Measurements from ENCODE around the gene PIGT.

The PIGT gene

GRCh38 chr20:45368221-45368980 lies 47.5 kb upstream of the PIGT start:
- Histone ChIP-seq H3K4me1 (ENCODE audit: control insufficient read depth, insufficient read depth, low read length) (no peaks in the 10 kb centered on the region; the same call in 1 of the 2 replicates), H3K27ac (ENCODE audit: extremely low read depth, low read depth, low read length) (no peak overlapping the region), H3K4me3 (ENCODE audit: low read depth, low read length) (no peak overlapping the region), H3K36me3 (ENCODE audit: control insufficient read depth in 2 of 2, insufficient read depth in 1 of 2, low read length in 2 of 2) (peaks cover 0 to 40% of the 10 kb centered on the region in 2 experiments; a peak in 1 of 3 replicates), H3K9me3 (ENCODE audit: control insufficient read depth, insufficient read depth, low read depth, low read length) (no peaks in the 10 kb centered on the region)
- POLR2A ChIA-PET: interaction anchor here (0.7 to 1.2 kb wide), 2 partner anchors 47 to 61 kb away, joined by 3 read pairs; no protein-coding TSS in a partner anchor
- no peak for TF ChIP-seq GLI2 (tag by site-specific recombination; IDR thresholded peaks at IDR 0.05; ENCODE audit: borderline replicate concordance, low read depth)
- TF ChIP-seq ZIC2 (tag by site-specific recombination; IDR thresholded peaks at IDR 0.05): no peak
- TF ChIP-seq TCF7L2 (IDR thresholded peaks at IDR 0.05; ENCODE audit: borderline replicate concordance, low read depth, low read length): no peak
- TF ChIP-seq ZBTB6 (tag by site-specific recombination; IDR thresholded peaks at IDR 0.05): no peak
- no peak for TF ChIP-seq ZBTB48 (tag by site-specific recombination; IDR thresholded peaks at IDR 0.05)
- TF ChIP-seq ZXDB (tag by site-specific recombination; IDR thresholded peaks at IDR 0.05): no peak
- no peak for TF ChIP-seq ZNF777 (tag by site-specific recombination; IDR thresholded peaks at IDR 0.05; ENCODE audit: borderline replicate concordance)
- TF ChIP-seq ZNF138 (tag by site-specific recombination; IDR thresholded peaks at IDR 0.05; ENCODE audit: borderline replicate concordance): no peak
- no peak for TF ChIP-seq KLF17 (tag by site-specific recombination; IDR thresholded peaks at IDR 0.05)
- no peak for TF ChIP-seq ATF2 (tag by site-specific recombination; IDR thresholded peaks at IDR 0.05; ENCODE audit: low read depth)
- TF ChIP-seq ZBTB11 (tag by site-specific recombination; conservative IDR thresholded peaks at IDR 0.05; ENCODE audit: low read depth): no peak
- TF ChIP-seq ZNF768 (tag by site-specific recombination; IDR thresholded peaks at IDR 0.05): no peak
- no peak for TF ChIP-seq ZNF747 (tag by site-specific recombination; IDR thresholded peaks at IDR 0.05)
- TF ChIP-seq KLF1 (tag by site-specific recombination; IDR thresholded peaks at IDR 0.05): no peak
- TF ChIP-seq ZFP41 (tag by site-specific recombination; IDR thresholded peaks at IDR 0.05; ENCODE audit: borderline replicate concordance): no peak
- no peak for TF ChIP-seq ZNF350 (tag by site-specific recombination; IDR thresholded peaks at IDR 0.05)
- CTCF ChIA-PET: interaction anchor here (0.6 to 1.3 kb wide), 6 partner anchors 82 to 809 kb away, joined by 3 to 6 read pairs (median 3); partner anchors contain the start of gene WFDC9

All from HEK293 (cell line).